HG02943 (cell line): ENCODE data around the gene SLCO2A1.

Source experiments
- ATAC-seq: cut with Tn5 transposase; IDR thresholded peaks from one replicate; pipeline ENCODE4 v1.9.1; 2021; ENCODE audit warnings: mild to moderate bottlenecking, low read depth, moderate library complexity; ENCODE audit not compliant: unreplicated experiment

SLCO2A1 gene

DNA sequence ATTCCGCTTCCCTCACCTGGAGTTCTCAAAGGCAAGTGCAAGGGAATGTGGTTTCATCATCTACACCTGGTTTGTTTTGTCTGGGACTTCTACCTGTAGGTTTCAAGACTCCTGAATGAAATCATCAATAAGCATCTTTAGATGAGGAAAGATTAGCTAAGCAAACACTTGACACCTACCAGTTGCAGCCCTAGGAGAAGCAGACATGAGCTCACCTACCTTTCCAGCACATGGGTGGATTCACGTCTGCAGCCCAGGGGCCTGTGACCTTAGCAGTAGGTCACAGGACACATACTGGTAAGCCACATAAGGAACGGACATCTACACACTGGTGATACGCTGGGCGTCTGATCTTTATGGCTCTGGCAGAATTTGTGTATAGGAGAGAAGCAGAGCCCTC is 26.7 kb downstream of the SLCO2A1 start:
- ATAC-seq: no peak

DNA sequence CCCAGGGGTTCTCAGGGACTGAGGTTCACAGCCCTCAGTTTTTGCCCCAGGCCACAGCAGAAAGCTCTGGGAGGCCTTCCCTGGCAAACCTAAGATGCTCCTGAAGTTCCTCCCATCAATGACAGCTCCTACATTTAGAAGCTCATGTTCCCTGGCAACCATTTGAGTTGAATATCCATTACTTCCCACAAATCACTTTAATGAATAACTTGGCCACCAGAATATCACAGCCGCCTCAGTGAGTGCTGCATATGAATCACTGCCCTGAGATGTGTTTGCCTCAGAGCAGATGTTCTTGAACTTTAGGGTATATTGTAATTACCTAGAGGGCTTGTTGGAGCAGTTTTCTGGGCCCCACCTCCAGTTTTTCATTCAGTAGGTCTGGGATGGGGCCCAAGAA is 27.4 kb downstream of the SLCO2A1 start:
- no peak for ATAC-seq

DNA sequence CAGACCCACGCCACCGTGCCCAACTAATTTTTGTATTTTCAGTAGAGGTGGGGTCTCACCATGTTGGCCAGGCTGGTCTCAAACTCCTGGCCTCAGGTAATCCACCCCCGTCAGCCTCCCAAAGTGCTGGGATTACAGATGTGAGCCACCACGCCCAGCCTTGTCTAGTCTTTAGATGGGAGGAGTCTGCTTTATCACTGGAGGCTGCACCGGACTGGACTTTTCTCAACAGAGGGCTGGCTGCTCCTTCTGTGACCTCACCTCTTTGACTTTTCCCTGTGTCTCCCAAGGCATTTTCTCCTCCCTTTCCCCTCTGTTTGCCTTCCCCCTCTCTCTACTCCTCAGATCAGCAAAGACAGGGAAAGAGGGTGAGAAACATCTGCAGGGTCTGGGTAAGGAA is 28.5 kb downstream of the SLCO2A1 start:
- no peak for ATAC-seq

DNA sequence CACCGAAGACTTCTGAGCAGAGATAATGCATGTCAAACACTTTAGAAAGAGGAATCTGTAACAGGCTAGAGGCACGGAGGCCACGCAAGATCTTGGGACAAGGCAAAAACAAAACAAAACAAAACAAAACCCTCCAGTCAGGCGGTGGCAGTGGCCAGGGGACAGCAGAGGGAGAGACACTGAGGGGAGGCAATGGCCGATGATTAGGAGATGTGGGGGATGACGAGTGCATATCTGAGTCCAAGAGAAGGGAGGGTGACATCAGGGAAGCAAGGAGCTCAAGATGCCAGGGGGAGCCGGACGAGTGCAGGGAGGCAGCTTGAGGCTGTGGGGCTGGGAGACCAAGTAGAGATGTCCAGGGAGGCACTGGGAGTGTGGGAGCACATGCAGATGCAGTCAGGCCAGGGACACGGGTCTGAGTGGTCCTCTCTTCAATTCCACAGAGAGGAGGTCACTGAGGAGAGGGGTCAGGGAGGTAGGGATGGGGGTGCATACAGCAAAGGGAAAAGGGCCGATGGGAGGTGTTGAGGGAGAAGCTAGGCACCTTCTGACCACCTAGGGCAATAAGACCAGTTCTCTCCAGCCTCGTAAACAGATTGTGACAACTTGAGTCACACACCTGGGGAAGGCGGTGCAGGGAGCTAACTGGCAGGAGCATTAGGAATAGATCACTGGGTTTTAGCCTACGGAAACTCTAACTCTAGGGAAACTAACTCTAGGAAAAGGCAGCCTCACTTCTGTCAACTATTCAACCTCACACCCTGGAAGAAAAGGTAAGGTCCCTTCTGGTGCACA is 29.6 kb downstream of the SLCO2A1 start:
- ATAC-seq: no peak

GRCh38 chr3:133998691-133999241 is 31.0 kb downstream of the SLCO2A1 start:
- no peak for ATAC-seq

- no peak for ATAC-seq
These were observed 31.7 kb downstream of the SLCO2A1 start for GRCh38 chr3:133997871-133998635.

- ATAC-seq: no peak
These were observed 32.7 kb downstream of the SLCO2A1 start for GRCh38 chr3:133996996-133997395.

GRCh38 chr3:133996251-133996661 is 33.5 kb downstream of the SLCO2A1 start:
- no peak for ATAC-seq

DNA sequence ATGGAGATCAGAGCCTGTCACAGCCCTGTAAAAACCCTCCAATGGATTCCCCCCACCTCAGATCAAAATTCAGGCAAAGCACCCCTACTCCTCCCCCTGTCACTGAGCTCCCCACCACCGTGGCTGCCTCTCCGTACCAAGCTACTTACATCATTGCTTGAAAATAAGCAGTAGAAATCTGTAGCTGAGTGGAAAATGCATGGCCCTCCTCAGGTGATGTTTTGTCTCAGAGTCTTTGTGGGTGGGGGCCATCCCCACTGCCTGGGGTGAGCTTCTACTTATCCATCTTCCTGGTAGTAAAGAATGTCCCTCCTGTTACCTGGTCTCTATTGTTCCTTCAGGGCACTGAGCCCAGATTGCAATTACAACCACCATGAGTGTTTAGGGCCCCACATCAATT is 34.5 kb downstream of the SLCO2A1 start:
- ATAC-seq: no peak

DNA sequence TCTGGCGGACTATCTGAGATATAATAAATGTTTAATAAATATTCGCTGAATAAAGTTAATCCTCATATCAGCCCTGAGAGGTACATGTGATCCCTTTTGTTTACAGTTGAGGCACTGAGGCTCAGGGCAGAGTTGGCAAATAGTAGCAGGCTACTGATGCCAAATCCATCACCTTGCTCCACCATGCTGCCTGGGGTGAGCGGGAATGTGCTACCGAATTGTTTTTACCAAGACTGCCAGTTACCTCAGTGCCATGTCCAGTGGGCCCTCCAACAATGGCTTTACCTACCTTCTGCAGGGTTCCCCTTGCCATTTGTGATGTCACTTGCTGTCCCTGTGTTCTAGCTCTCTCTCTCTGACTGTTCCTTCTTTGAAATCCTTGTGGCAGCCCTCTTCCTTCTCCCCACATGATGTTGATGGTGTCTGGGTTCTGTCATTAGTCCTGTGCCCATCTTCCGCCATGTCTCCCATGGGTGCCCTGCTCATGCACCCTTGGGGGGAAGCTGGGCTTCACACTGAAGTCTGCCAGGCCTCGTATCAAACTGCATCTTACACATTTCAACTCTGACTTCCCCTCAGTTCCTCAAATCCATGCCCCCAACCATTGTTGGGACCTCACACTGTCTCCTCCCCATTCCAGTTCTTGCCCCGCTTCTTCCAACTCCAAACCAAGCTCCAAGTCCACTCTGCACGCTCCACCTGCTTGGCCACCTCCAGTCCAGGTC is 35.4 kb downstream of the SLCO2A1 start:
- ATAC-seq: no peak

DNA sequence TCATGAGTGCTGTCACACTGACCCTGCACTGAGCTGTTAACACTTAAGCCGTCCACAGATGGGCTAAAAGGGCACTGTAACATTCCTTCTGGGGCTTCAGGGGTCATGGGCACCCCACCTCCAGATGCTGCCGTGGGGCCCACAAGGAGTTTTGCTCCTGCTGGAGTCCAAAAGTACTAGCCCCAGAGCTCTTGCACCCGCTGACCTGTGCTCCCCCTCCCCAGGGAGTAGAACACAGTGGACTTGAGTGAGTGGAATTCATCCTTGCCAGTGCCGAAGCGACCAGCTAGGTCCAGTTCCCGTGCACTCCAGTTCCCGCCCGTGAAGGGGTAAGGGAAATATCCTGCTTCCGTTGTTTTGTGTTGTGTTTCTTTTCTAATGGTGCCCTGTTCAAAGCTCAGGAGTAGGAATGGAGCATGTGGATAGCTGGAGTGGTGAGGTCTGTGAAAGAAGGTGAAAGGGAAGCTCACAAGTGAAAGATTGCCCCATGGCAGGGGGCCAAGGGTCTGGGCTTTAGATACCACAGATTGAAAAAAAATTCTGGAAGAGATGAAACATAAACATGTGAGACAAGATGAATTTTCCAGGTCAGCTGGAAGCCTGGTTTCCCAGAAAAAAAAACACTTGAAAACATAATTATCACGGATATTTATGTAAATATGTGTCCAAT is 36.6 kb downstream of the SLCO2A1 start:
- ATAC-seq: no peak

GRCh38 chr3:133992381-133992780 is 37.3 kb downstream of the SLCO2A1 start:
- no peak for ATAC-seq

DNA sequence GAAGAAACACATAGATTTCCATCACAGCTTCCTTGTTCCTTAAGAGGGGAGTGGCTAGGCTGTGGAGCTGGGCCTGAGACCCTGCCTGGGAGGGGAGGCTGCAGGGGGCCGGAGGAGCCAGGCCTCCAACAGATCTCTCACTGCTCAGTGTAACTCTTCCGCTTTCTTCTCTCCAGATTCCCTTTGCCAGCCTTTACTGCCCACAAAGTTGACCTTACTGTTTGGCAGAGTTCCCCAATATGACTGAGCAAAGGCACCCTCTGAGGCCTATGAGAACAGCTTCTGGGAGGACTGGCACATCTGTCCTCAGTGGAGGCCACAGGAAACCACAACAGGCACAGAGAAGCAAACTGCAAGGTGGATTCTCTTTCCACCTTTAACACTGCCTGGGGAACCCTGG is 38.1 kb downstream of the SLCO2A1 start:
- no peak for ATAC-seq

- ATAC-seq: no peak
These were observed 38.5 kb downstream of the SLCO2A1 start for GRCh38 chr3:133991209-133991608.

GRCh38 chr3:133989936-133990702 is 39.6 kb downstream of the SLCO2A1 start:
- ATAC-seq: no peak

DNA sequence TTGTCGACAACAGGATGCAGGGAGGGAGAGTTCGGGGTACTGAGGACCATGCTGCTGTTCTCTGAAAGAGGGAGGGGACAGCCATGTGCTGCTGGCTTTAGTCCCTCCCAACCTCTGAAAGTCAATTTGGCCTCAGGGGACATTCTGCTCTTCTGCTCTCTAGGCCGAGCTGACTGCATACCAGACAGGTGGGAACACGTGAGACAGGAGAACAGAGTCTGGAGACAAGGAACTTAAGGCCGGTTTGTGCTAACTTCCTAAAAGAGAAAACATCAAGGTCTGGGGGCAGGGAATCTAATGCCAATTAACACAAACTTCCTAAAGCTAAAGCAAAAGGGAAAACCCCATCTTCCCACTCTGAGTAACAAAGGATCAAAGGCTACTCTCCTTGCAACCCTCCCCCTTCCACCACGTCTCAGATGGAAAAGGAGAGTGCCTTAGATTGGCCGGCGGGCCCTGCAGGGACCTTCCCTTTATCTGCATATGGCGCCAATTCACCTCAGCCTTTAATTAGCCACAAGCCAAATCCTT is 41.0 kb downstream of the SLCO2A1 start:
- ATAC-seq: no peak

DNA sequence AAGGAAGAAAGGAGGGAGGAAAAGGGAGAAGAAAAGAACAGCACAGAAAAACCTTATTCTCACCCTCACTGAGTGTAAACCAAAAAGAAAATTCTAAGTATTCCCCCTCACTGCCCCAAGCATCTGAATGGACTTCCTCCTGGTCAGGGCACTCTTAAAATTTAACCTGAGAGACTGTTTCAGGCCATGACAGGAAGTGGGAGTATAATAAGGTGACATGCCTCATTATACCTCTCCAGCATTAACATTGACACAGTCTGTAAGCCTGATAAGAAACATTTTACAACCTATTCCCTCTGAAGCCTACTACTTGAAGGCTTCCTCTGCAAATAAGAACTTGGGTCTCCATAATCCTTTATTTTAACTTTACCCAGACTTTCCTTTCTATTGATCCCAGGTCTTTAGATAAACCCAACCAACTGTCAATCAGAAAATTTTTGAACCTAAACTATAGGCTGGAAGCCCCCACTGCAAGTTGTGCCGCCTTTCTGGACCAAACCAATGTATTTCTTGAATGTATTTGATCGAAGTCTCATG is 41.7 kb downstream of the SLCO2A1 start:
- ATAC-seq: peak; percentile 54

GRCh38 chr3:133987136-133987535 is 42.6 kb downstream of the SLCO2A1 start:
- ATAC-seq: no peak

DNA sequence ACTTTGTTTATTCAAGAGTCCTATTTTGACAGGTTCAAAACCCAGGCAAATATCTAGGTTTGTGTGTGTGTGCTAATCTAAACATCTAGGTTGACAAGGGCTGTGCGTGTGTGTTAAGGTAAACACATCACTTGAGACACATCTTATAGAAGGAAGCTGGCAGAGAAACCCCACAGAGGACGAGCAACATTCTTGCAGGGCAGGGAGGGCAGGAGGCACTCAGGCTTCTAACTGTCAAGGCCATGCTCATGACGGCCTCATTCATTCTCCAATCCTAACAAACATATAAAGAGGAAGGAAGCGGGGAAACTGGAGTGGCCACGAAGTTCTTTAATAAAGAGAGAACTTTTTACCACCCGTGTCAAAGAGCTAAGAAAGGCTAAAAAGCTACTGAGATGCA is 43.4 kb downstream of the SLCO2A1 start:
- no peak for ATAC-seq
